GM12878 (cell line): ENCODE measurements around the gene S100A2. TPM values are rescaled to one million over a fixed set of nuclear protein-coding genes. Genes with fewer than 3 reads are reported as not detected.

ENCODE experiments used
- ATAC-seq: fragments of 200-7000 bp; cut with Tn5 transposase; 3 replicates; pipeline ENCODE4 v1.9.1; 2020; ENCODE audit warnings: mild to moderate bottlenecking, moderate library complexity
- BruUV-seq: library from RNA; stranded (reverse); fragments of 400-500 nt; replicated peaks from 2 replicates; lab custom pipeline; 2021; lab: Mats Ljungman, UMichigan
- CTCF ChIA-PET: fragments of 300-600 bp; sonication (Branson Sonifier 250); formaldehyde crosslinking; extraction: SDS; loops from one replicate; lab custom pipeline; 2021; ENCODE audit warnings: inconsistent platforms; lab: Yijun Ruan, JAX
- POLR2A ChIA-PET: fragments of 350-600 bp; formaldehyde crosslinking; extraction: SDS; loops from one replicate; lab custom pipeline; 2021; ENCODE audit warnings: inconsistent platforms; lab: Charles Lee
- RAD21 ChIA-PET: fragments of 300-600 bp; sonication (Branson Sonifier 250); formaldehyde crosslinking; loops from one replicate; lab custom pipeline; 2023; ENCODE audit warnings: antibody characterized with exemption; ENCODE audit not compliant: unreplicated experiment; lab: Charles Lee
- SMC1A ChIA-PET: fragments of 300-600 bp; sonication (Branson Sonifier 250); formaldehyde crosslinking; loops from one replicate; lab custom pipeline; 2023; ENCODE audit not compliant: unreplicated experiment, uncharacterized antibody; lab: Charles Lee
- DNase-seq: peaks from one replicate; pipeline ENCODE4 v3.0.0-alpha.2; 2011; ENCODE audit warnings: low read depth, low spot score
- FAIRE-seq: peaks from 3 replicates; lab custom pipeline; 2011; peaks lifted over from hg19 to GRCh38; lab: Jason Lieb, UNC
- H2AFZ ChIP-seq: 2 replicates; pipeline ENCODE4 v1.6.0; 2011; ENCODE audit warnings: low read depth, low read length, control low read depth; ENCODE audit not compliant: control insufficient read depth
- H3K27ac ChIP-seq: 2 replicates; pipeline ENCODE4 v1.5.1; 2011; ENCODE audit warnings: control low read depth; ENCODE audit not compliant: control insufficient read depth, insufficient read depth
- H3K27me3 ChIP-seq, 2 experiments: replicated peaks in 1 of 2; 2 replicates each; pipeline versions ENCODE4 v1.6.0 to v1.6.1; 2011; ENCODE audit warnings: low read length in 1 of 2; ENCODE audit not compliant: control insufficient read depth in 2 of 2, insufficient read depth in 2 of 2
- H3K36me3 ChIP-seq, 2 experiments: 2 replicates each; pipeline ENCODE4 v1.5.1; 2011; ENCODE audit warnings: low read length in 1 of 2; ENCODE audit not compliant: control insufficient read depth in 2 of 2, insufficient read depth in 2 of 2
- H3K4me1 ChIP-seq: 2 replicates; pipeline ENCODE4 v1.6.1; 2011; ENCODE audit warnings: mild to moderate bottlenecking, low read length, moderate library complexity, mixed read lengths; ENCODE audit not compliant: control insufficient read depth, insufficient read depth
- H3K4me2 ChIP-seq: 2 replicates; pipeline ENCODE4 v1.6.0; 2011; ENCODE audit warnings: control low read depth; ENCODE audit not compliant: control insufficient read depth, insufficient read depth
- H3K4me3 ChIP-seq: fragments of 200-600 bp; sonication (generic); 2 replicates; pipeline ENCODE4 v1.5.1; 2016
- H3K79me2 ChIP-seq: 2 replicates; pipeline ENCODE4 v1.6.0; 2011; ENCODE audit warnings: low read length; ENCODE audit not compliant: control insufficient read depth, insufficient read depth
- H3K9ac ChIP-seq: 2 replicates; pipeline ENCODE4 v1.8.0; 2011; ENCODE audit warnings: low read length, control low read depth, mixed read lengths; ENCODE audit not compliant: control insufficient read depth, insufficient read depth
- H3K9me3 ChIP-seq: replicated peaks from 3 replicates; pipeline ENCODE4 v1.5.1; 2011; ENCODE audit warnings: mild to moderate bottlenecking, low read length; ENCODE audit not compliant: control insufficient read depth, insufficient read depth
- H4K20me1 ChIP-seq: 2 replicates; pipeline ENCODE4 v1.6.0; 2011; ENCODE audit not compliant: control insufficient read depth, insufficient read depth
- CBX3 ChIP-seq: fragments of 200-600 bp; sonication (generic); IDR thresholded peaks from 2 replicates; pipeline ENCODE4 v1.6.1; 2016; ENCODE audit warnings: low read depth, borderline replicate concordance
- CTCF ChIP-seq, 3 experiments: IDR thresholded peaks in 2 of 3; conservative IDR thresholded peaks in 1 of 3; 2 replicates each; pipeline ENCODE4 v1.5.1; 2011; ENCODE audit warnings: low read depth in 3 of 3, low read length in 3 of 3, mild to moderate bottlenecking in 3 of 3, control low read depth in 2 of 3, moderate library complexity in 2 of 3, inconsistent platforms in 1 of 3, mixed read lengths in 1 of 3; ENCODE audit not compliant: control insufficient read depth in 2 of 3, insufficient read depth in 1 of 3; ENCODE audit errors: extremely low read depth in 1 of 3
- DPF2 ChIP-seq: fragments of 450-650 bp; IDR thresholded peaks from 2 replicates; pipeline ENCODE4 v1.6.1; 2017; ENCODE audit warnings: mild to moderate bottlenecking
- FOXK2 ChIP-seq: fragments of 450-650 bp; IDR thresholded peaks from 2 replicates; pipeline ENCODE4 v1.6.1; 2017; ENCODE audit warnings: mild to moderate bottlenecking, moderate library complexity
- FOXM1 ChIP-seq: IDR thresholded peaks from 2 replicates; pipeline ENCODE4 v1.6.1; 2012; ENCODE audit warnings: low read depth, mild to moderate bottlenecking, inconsistent platforms, low read length, moderate library complexity
- HDAC2 ChIP-seq: fragments of 200-600 bp; sonication (generic); IDR thresholded peaks from 2 replicates; pipeline ENCODE4 v1.6.1; 2017
- HDAC6 ChIP-seq: fragments of 200-600 bp; sonication (generic); IDR thresholded peaks from one replicate; pipeline ENCODE4 v1.8.0; 2017; ENCODE audit warnings: antibody characterized with exemption; ENCODE audit not compliant: unreplicated experiment
- IKZF1 ChIP-seq: fragments of 450-650 bp; conservative IDR thresholded peaks from 2 replicates; pipeline ENCODE4 v1.6.1; 2017; ENCODE audit warnings: antibody characterized with exemption, mild to moderate bottlenecking
- JUNB ChIP-seq: IDR thresholded peaks from 2 replicates; pipeline ENCODE4 v1.6.1; 2016; ENCODE audit warnings: antibody characterized with exemption, mild to moderate bottlenecking
- MEF2B ChIP-seq: fragments of 450-650 bp; IDR thresholded peaks from 2 replicates; pipeline ENCODE4 v1.6.1; 2018; ENCODE audit warnings: mild to moderate bottlenecking, moderate library complexity; ENCODE audit not compliant: partially characterized antibody, poor library complexity, severe bottlenecking
- MTA2 ChIP-seq: fragments of 450-650 bp; IDR thresholded peaks from 2 replicates; pipeline ENCODE4 v1.6.1; 2016; ENCODE audit warnings: low read depth, mild to moderate bottlenecking, moderate library complexity
- MTA3 ChIP-seq: IDR thresholded peaks from 2 replicates; pipeline ENCODE4 v1.6.1; 2012; ENCODE audit warnings: low read length, inconsistent platforms, borderline replicate concordance
- MYB ChIP-seq: fragments of 150-350 bp; IDR thresholded peaks from 2 replicates; pipeline ENCODE4 v1.6.1; 2014; ENCODE audit warnings: mild to moderate bottlenecking, low read depth, low read length, borderline replicate concordance
- MYC ChIP-seq: IDR thresholded peaks from 2 replicates; pipeline ENCODE4 v1.6.1; 2011; ENCODE audit warnings: mild to moderate bottlenecking, low read length, moderate library complexity, inconsistent platforms; ENCODE audit not compliant: insufficient read depth, insufficient replicate concordance, insufficient read length, severe bottlenecking
- NR2C2 ChIP-seq: IDR thresholded peaks from 2 replicates; pipeline ENCODE4 v1.6.1; 2011; ENCODE audit warnings: borderline replicate concordance, low read depth; ENCODE audit not compliant: control insufficient read depth, insufficient read length
- PAX5 ChIP-seq: IDR thresholded peaks from 2 replicates; pipeline ENCODE4 v1.6.1; 2011; ENCODE audit warnings: low read depth, low read length, borderline replicate concordance
- POLR2A ChIP-seq: IDR thresholded peaks from 2 replicates; pipeline ENCODE4 v1.6.1; 2011; ENCODE audit warnings: low read depth, mild to moderate bottlenecking, low read length
- RFX5 ChIP-seq: IDR thresholded peaks from 2 replicates; pipeline ENCODE4 v1.6.1; 2011; ENCODE audit warnings: low read depth, low read length, improper control_type of control experiment
- SIN3A ChIP-seq: IDR thresholded peaks from 2 replicates; pipeline ENCODE4 v1.6.1; 2012; ENCODE audit warnings: low read depth, low read length, improper control_type of control experiment
- SIX5 ChIP-seq: IDR thresholded peaks from 2 replicates; pipeline ENCODE4 v1.6.1; 2011; ENCODE audit warnings: mild to moderate bottlenecking, low read depth, low read length, moderate library complexity; ENCODE audit not compliant: severe bottlenecking
- SMARCA5 ChIP-seq: fragments of 450-650 bp; IDR thresholded peaks from 2 replicates; pipeline ENCODE4 v1.6.1; 2017; ENCODE audit warnings: mild to moderate bottlenecking
- SMC3 ChIP-seq: IDR thresholded peaks from 2 replicates; pipeline ENCODE4 v1.6.1; 2011; ENCODE audit warnings: low read length, improper control_type of control experiment, borderline replicate concordance
- SREBF2 ChIP-seq: IDR thresholded peaks from 2 replicates; pipeline ENCODE4 v1.6.1; 2012; ENCODE audit warnings: mild to moderate bottlenecking, low read length
- STAT3 ChIP-seq: IDR thresholded peaks from 2 replicates; pipeline ENCODE4 v1.6.1; 2011; ENCODE audit warnings: low read depth, low read length, improper control_type of control experiment
- WGBS: methylation state at CpG from one replicate; pipeline ENCODE4 v1.1.6; 2016; ENCODE audit warnings: low lambda C conversion rate; ENCODE audit not compliant: insufficient replicate concordance, insufficient coverage; ENCODE audit errors: missing lambda C conversion rate; 5-methylcytosine and 5-hydroxymethylcytosine counted together
- in situ Hi-C: fragments of 300-500 bp; cut with MboI; formaldehyde crosslinking; loops from 9 replicates; pipeline ENCODE4 v1.14.3; 2018; ENCODE audit warnings: mixed read lengths
- intact Hi-C: fragments of 100-400 bp; cut with micrococcal nuclease; formaldehyde crosslinking; loops from one replicate; pipeline ENCODE4 v1.14.2; 2022; ENCODE audit not compliant: unreplicated experiment
- polyA plus RNA-seq, 11 experiments: library from polyadenylated mRNA; depleted of rRNA in 4 of 11; unstranded in 6 of 11; stranded (reverse) in 5 of 11; fragments of >200 nt; fragmentation: Nextera tagmentation in 4 of 11; fragmentation: Illumina TruSeq in 1 of 11; extraction: Ambion mirVana in 4 of 11; extraction: Trizol in 1 of 11; gene quantifications; 1 replicate in 1 of 11; 2 replicates in 10 of 11; pipeline versions ENCODE4 v1.2.1 to v1.2.3, GENCODE V29; 2011 to 2016; ENCODE audit warnings: inconsistent platforms in 2 of 11, missing spikeins in 2 of 11, low read depth in 1 of 11
- total RNA-seq, 4 experiments: library from RNA; depleted of rRNA in 3 of 4; stranded (reverse); fragments of >200 nt in 3 of 4; fragmentation: Illumina TruSeq in 1 of 4; extraction: Trizol in 1 of 4; gene quantifications; 2 replicates each; pipeline versions ENCODE4 v1.2.1 to v1.2.3, GENCODE V29; 2013 to 2021

Gene S100A2
- total and polyA plus RNA-seq, 10 of the 15 experiments (the other 5 are each of a cell fraction or from before 2014, with no cell fraction given) = 0.11 to 1.5 (median 0.59) TPM; not detected in 2

GRCh38 chr1:153572569-153573015 lies 6.9 kb upstream of the S100A2 start:
- Histone ChIP-seq H2AFZ (peak overlapping the region; percentile 56), H3K9ac (no peak overlapping the region), H3K79me2 (no peaks in the 10 kb centered on the region), H3K4me1 (peaks cover 8% of the 10 kb centered on the region), H4K20me1 (no peaks in the 10 kb centered on the region), H3K4me3 (no peak overlapping the region), H3K27ac (no peak overlapping the region), H3K4me2 (no peak overlapping the region), H3K9me3 (no peaks in the 10 kb centered on the region), H3K36me3 (no peaks in the 10 kb centered on the region), H3K27me3 (no peaks in the 10 kb centered on the region)
- CTCF ChIA-PET = interaction anchor here (0.7 to 7.5 kb wide), 47 partner anchors 9 to 414 kb away, joined by 3 to 216 read pairs (median 7); partner anchors contain the start of genes CHTOP, CREB3L4, ILF2 and JTB
- in situ Hi-C loops = no loop called here
- 0% methylated on average over 3 of the region's 3 CpGs for WGBS
- ATAC-seq = peak; percentile 94
- RAD21 ChIA-PET = interaction anchor here (0.8 to 5.2 kb wide), 28 partner anchors 9 to 414 kb away, joined by 3 to 60 read pairs (median 6); partner anchors contain the start of genes CHTOP, NPR1, RAB13 and S100A1
- POLR2A ChIA-PET = interaction anchor here (0.6 to 1.8 kb wide), 9 partner anchors 11 to 104 kb away, joined by 3 to 11 read pairs (median 3); partner anchors contain the start of genes CHTOP and S100A6
- DNase-seq = peak; percentile 37
- SMC1A ChIA-PET = interaction anchor here (0.5 to 4.0 kb wide), 33 partner anchors 9 to 406 kb away, joined by 3 to 36 read pairs (median 5); partner anchors contain the start of genes CHTOP, ILF2, S100A1 and S100A13
- BruUV-seq = no TSS peak
- intact Hi-C loops = loop anchor here (1.0 to 5.0 kb wide), 2 partner anchors 45 to 100 kb away; partner anchors contain the start of gene ILF2
- no peak for FAIRE-seq
- no peak for TF ChIP-seq SIN3A
- TF ChIP-seq JUNB = no peak
- no peak for TF ChIP-seq MYB
- TF ChIP-seq HDAC2 = no peak
- TF ChIP-seq MTA3 = no peak
- no peak for TF ChIP-seq HDAC6
- no peak for TF ChIP-seq SIX5
- no peak for TF ChIP-seq NR2C2
- TF ChIP-seq CBX3 = no peak
- TF ChIP-seq MTA2 = no peak
- peak; percentile 77 for TF ChIP-seq SMC3
- TF ChIP-seq PAX5 = no peak
- TF ChIP-seq STAT3 = 0 out of 2 replicates have a peak, but pooled peaks have one; percentile 37
- TF ChIP-seq MYC = no peak
- TF ChIP-seq MEF2B = no peak
- peak; percentile 39; the same call in 1 of the 2 replicates for TF ChIP-seq SMARCA5
- TF ChIP-seq RFX5 = no peak
- no peak for TF ChIP-seq FOXK2
- peak; percentile 42 for TF ChIP-seq IKZF1
- TF ChIP-seq CTCF (IDR thresholded peaks at IDR 0.05 in 2 of 3, conservative IDR thresholded peaks at IDR 0.05 in 1 of 3; ENCODE audit: control insufficient read depth in 2 of 3, extremely low read depth in 1 of 3, insufficient read depth in 1 of 3, low read depth in 3 of 3, low read length in 3 of 3) = peak; percentile 85 to 97 (median 89)
- TF ChIP-seq POLR2A = no peak
- TF ChIP-seq DPF2 = no peak
- TF ChIP-seq SREBF2 = no peak
- TF ChIP-seq FOXM1 = no peak
